T follicular helper cell (primary cell): ENCODE results near the gene ZNF700.
"Not testable (repeated sequence)": the region's sequence is repeated elsewhere in the genome, so short reads cannot be mapped to it uniquely, and the experiment has no call there.

Experiments used
- DNase-seq: peaks from one replicate; pipeline ENCODE4 v3.0.0-alpha.2; 2020; ENCODE audit warnings: low read depth

The ZNF700 gene

GRCh38 chr19:11938383-11938782 is 13.5 kb downstream of the ZNF700 start:
- not testable (repeated sequence) for DNase-seq

DNA sequence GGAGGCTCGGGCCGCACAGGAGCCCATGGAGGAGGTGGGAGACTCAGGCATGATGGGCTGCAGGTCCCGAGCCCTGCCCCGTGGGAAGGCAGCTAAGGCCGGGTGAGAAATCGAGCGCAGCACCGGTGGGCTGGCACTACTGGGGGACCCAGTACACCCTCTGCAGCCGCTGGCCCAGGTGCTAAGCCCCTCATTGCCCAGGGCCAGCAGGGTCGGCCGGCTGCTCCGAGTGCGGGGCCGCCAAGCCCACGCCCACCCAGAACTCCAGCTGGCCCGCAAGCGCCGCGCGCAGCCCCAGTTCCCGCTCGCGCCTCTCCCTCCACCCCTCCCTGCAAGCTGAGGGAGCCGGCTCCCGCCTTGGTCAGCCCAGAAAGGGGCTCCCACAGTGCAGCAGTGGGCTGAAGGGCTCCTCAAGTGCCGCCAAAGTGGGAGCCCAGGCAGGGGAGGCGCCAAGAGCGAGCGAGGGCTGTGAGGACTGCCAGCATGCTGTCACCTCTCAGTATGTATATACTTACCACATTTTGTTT is 16.5 kb downstream of the ZNF700 start:
- DNase-seq, result not testable (repeated sequence)

- no peak for DNase-seq
Measured at GRCh38 chr19:11942008-11942842, 17.3 kb downstream of the ZNF700 start.

- DNase-seq, result no peak
Measured at GRCh38 chr19:11942843-11943108, 17.9 kb downstream of the ZNF700 start.

GRCh38 chr19:11944656-11945055 is 19.7 kb downstream of the ZNF700 start:
- no peak for DNase-seq

GRCh38 chr19:11948646-11949045 is 23.7 kb downstream of the ZNF700 start:
- DNase-seq, result no peak

GRCh38 chr19:11949201-11949600 is 24.3 kb downstream of the ZNF700 start:
- DNase-seq, result no peak

DNA sequence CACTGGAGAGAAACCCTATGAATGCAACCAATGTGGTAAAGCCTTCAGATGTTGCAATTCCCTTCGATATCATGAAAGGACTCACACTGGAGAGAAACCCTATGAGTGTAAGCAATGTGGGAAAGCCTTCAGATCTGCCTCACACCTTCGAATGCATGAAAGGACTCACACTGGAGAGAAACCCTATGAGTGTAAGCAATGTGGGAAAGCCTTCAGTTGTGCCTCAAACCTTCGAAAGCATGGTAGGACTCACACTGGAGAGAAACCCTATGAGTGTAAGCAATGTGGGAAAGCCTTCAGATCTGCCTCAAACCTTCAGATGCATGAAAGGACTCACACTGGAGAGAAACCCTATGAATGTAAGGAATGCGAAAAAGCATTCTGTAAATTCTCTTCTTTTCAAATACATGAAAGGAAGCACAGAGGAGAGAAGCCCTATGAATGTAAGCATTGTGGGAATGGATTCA is 24.7 kb downstream of the ZNF700 start:
- DNase-seq, result not testable (repeated sequence)

DNA sequence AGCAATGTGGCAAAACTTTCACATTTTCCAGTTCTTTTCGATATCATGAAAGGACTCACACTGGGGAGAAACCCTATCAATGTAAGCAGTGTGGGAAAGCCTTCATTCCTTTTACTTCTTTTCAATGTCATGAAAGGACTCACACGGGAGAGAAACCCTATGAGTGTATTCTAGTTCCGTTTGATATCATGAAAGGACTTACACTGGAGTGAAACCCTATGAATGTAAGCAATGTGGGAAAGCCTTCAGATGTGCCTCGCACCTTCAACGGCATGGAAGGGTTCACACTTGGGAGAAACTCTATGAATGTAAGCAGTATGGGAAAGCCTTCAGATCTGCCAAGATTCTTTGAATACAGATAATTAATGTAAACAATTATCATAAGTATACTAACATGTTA is 25.4 kb downstream of the ZNF700 start:
- DNase-seq, result no peak

DNA sequence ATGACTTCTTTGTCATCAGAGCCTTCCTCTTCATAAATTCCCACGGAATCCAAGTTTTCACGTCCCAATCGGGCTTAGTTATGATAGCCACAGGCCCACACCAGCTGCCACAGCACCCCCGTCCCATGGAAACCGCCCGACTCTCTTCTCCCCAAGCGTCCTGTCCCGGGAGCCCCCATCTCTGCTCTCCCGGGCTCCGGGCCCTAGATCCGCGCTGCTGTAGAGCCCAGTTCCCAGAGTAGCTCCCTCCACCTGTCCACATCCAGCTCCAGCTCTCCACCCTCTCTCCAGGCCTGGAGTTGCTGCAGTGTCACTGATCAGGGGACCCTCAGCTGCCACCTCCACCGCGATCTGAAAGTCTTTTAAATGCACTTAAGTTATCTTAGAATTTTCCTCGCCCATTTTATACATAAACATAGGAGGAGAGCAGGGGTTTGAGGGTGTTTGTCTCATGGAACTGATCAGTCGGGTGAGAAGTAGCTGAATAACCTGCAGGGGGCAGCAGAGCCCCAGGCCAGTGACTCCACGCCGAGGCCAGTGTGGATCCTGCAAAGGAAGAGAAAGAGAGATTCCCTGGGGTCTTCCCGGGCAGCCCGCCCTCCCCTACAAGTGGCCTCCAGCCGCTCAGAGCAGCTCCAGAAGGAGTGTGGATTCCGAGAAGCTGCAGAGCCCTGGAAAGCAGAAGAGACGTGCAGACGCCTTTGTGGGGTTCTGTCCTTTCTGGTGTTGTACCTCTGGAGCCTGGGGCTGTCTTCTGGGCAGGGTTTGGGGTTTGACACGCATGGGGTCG is 38.9 kb downstream of the ZNF700 start:
- DNase-seq, result peak; percentile 56

- DNase-seq, result no peak
Measured at GRCh38 chr19:11964496-11964857, 39.6 kb downstream of the ZNF700 start.

DNA sequence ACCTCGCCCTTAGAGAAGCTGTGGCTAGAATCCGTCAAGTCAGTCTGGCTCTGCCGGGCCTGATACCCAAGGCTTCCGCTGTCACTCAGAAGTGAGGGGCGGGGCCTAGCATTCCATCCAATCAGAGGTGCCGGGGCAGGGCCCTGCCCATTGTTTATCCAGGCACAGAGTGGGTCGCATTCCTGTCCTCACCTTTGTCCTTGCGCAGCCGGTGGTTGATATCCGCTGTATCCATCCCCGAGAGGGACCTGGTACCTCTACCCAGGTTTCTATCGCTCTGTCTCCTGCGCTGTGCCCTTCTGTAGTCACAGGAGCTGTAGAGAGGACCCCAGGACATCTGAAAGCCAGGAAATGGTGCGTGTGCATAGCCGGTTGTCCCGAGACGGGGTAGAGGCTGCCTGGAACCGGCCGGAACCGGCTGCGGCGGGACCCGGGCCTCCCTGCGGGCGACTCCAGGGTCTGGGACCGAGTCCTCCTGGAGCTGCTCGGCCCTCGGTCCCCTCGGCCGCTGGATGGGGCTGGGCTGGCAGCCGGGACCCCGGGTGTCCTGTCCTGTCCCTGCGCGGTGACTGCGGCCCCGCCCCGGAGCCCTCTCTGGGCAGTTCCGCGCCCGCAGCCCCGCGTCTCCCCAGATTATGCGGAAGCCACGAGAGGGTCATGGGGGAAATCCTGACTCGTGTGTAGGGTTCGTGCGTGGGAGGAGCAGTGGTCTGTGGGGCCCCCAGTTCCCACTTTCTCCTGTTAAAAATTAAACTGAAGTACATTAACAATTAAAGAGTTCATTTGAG is 40.1 kb downstream of the ZNF700 start, which contains the start of gene ZNF763:
Gene ZNF763, plus strand, starts transcription at position 183 of the 788 bp plus-strand sequence. Its CDS starts 169 bp downstream, at position 352.
- peak; percentile 85 for DNase-seq

DNA sequence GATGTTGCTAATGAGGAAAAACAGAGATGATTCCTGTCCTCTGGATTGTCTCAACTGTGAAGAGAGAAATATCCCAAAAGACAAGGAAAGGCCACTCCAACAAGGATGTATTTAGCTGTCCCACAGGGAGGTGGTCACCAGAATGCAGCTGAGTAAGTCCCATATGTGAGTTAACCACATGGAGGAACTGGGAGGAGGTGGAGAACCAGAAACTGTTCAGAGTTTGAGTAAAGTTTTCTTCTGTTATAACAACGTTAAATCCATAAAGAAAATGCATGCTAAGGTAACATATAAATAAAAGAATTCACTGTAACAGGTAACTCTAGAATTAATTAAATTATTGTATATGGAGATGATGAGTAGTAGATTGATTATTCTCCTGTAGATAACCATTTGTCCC is 45.3 kb downstream of the ZNF700 start:
- DNase-seq, result no peak

- no peak for DNase-seq
Measured at GRCh38 chr19:11971041-11971440, 46.1 kb downstream of the ZNF700 start.

DNA sequence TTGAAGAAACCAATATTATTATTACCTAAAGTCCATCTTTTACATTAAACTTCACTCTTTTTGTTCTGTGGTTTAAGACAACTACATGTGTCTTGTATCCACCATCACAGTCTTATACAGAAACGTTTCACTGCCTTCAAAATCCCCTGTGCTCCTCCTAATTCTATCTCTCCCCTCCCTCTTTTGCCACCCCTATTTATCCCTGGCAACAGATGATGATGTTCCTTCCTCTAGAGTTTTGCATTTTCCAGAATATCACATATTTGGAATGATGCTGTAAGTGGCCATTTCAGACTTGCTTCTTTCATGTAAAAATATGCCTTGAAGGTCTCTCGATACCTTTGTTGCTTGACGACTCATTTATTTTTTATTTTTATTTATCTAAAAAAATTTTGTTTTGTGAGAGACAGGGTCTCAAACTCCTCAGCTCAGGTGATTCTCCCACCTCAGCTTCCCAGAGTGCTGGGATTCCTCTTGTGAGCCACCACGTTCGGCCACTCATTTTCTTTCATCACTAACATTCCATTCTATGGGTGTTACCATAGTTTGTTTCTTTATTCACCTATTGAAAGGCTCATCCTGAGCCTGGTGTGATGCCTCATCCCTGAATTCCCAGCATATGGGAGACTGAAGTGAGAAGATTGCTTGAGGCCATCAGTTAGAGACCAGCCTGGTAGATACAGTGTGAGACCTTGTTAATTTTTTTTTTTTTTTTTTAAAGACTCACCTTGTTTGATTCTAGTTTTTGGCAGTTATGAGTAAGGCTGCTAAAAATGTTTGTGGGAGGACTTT is 48.3 kb downstream of the ZNF700 start:
- no peak for DNase-seq

- DNase-seq, result no peak
Measured at GRCh38 chr19:11978492-11979100, 53.7 kb downstream of the ZNF700 start.

- DNase-seq, result no peak
Measured at GRCh38 chr19:11979527-11979926, 54.6 kb downstream of the ZNF700 start.

- no peak for DNase-seq
Measured at GRCh38 chr19:11982526-11982925, 57.6 kb downstream of the ZNF700 start.

DNA sequence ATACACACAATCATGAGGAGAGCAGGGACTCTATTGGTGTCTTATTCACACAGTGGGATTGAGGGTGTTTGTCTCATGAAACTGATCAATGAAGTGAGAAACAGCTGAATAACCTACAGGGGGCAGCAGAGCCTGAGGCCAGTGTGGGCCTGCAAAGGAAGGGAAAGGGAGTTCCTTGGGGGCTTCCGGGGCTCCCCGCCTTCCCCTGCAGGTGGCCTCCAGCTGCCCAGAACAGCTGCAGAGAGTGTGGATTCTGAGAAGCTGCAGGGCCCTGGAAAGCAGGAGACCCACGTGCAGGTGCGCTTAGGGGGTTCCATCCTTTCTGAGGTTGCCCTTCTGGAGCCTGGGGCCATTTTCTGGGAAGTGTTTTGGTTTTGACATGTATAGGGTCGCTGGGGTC is 60.1 kb downstream of the ZNF700 start:
- DNase-seq, result no peak

- no peak for DNase-seq
Measured at GRCh38 chr19:11986754-11987153, 61.8 kb downstream of the ZNF700 start.
